Measurements from ENCODE around the gene PYGB. TPM values are rescaled to one million over a fixed set of nuclear protein-coding genes. Genes with fewer than 3 reads are reported as not detected.

Gene PYGB
- total and polyA plus RNA-seq, 2 donors (not counting 1 experiment from before 2014, with no cell fraction given) = 22.5 to 30.6 TPM

DNA sequence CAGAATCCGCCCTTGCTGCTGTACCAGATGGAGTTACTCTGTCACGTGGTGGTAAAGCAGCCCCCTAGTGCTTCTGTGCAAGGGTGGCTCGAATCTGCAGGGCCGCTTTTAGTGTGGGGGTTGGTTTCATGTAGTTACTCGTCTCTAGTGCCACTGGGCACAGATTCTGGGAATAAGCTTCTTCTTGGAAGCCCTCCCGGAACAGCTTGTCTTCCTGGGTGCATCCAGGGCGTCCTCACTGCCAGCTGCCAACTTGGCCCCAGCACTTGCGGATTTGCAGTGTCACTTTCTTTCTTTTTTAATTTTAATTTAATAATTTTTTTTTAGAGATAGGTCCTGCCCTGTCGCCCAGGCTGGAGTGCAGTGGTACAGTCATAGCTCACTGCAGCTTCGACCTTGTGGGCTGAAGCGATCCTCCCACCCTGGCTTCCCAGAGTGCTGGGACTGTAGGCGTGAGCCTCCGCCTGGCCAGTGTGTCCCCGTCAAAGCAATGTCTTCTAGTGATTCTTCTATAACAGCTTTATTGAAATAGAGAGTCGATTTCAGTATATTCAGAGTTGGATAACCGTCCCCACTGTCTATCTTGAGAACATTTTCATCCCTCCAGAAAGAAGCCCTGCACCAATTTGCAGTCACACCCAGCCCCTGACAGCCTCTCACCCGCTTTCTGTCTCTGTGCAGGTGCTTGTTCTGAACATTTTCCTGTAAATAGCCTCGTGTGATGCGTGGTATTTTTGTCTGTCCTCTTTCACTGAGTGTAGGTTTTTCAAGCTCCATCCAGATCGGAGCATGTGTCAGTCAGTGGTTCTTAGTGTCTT, 25.9 kb downstream of the PYGB start:
- CTCF ChIA-PET = no interaction called here
- peaks cover 0 to 47% of the 10 kb centered on the region in 2 experiments for H3K36me3 ChIP-seq (replicated peaks in 1 of 2; ENCODE audit: control extremely low read depth in 1 of 2, control insufficient read depth in 1 of 2, extremely low read depth in 1 of 2, insufficient read depth in 2 of 2, low read length in 1 of 2)

More for the DNA sequence above, 25.9 kb downstream of the PYGB start:
- no peak overlapping the region for H3K27ac ChIP-seq (ENCODE audit: low read length in 2 of 2)
- no peak overlapping the region for H3K9ac ChIP-seq (ENCODE audit: low read length)
- H3K4me1 Mint-ChIP-seq = no peaks in the 10 kb centered on the region
- H3K27me3 Mint-ChIP-seq = no peaks in the 10 kb centered on the region
- H3K27ac Mint-ChIP-seq = no peak overlapping the region
- no peaks in the 10 kb centered on the region for H4K20me1 ChIP-seq (ENCODE audit: control insufficient read depth, insufficient read depth, low read length, poor library complexity, severe bottlenecking)
- no peaks in the 10 kb centered on the region for H3K9me3 ChIP-seq (ENCODE audit: control extremely low read depth in 1 of 3, control insufficient read depth in 2 of 3, insufficient read depth in 1 of 3, low read length in 2 of 3)
- no peak overlapping the region for H3K4me3 Mint-ChIP-seq
- H3K9me3 Mint-ChIP-seq (ENCODE audit: insufficient read depth) = no peaks in the 10 kb centered on the region
- no peaks in the 10 kb centered on the region for H3K27me3 ChIP-seq (replicated peaks in 1 of 4; ENCODE audit: control extremely low read depth in 1 of 4, control insufficient read depth in 3 of 4, insufficient read depth in 4 of 4, low read length in 3 of 4)
- DNase-seq (no peak), ATAC-seq (ENCODE audit: low read depth) (no peak)
- TF ChIP-seq EZH2 (IDR thresholded peaks at IDR 0.05; ENCODE audit: borderline replicate concordance, insufficient read depth, low read depth, low read length, poor library complexity, severe bottlenecking) = no peak
- no peak for TF ChIP-seq CTCF (IDR thresholded peaks at IDR 0.05)
- H3K4me2 ChIP-seq (replicated peaks; ENCODE audit: low read depth, low read length, poor library complexity, severe bottlenecking) = no peak overlapping the region
- POLR2A ChIA-PET = no interaction called here
- no peaks in the 10 kb centered on the region for H3K79me2 ChIP-seq (ENCODE audit: control insufficient read depth, insufficient read depth, low read length)
- no peaks in the 10 kb centered on the region for H3K4me1 ChIP-seq (ENCODE audit: control insufficient read depth in 2 of 2, insufficient read depth in 2 of 2, low read length in 2 of 2)
- intact Hi-C loops (cut with micrococcal nuclease) = no loop called here
- H2AFZ ChIP-seq (ENCODE audit: insufficient read depth, low read depth, low read length, poor library complexity, severe bottlenecking) = no peak overlapping the region
- H3K4me3 ChIP-seq (ENCODE audit: control extremely low read depth in 1 of 5, extremely low read depth in 1 of 5, insufficient read depth in 1 of 5, low read depth in 2 of 5, low read length in 4 of 5) = no peak overlapping the region
- WGBS (ENCODE audit: insufficient coverage) = 98% methylated on average over 14 of the region's 20 CpGs

All from B cell (primary cell).